GM12892 (cell line): ENCODE results near the gene NACA2.

ENCODE experiments used
- POLR2A ChIP-seq: IDR thresholded peaks from 2 replicates; pipeline ENCODE4 v1.6.1; 2011; ENCODE audit warnings: low read depth, low read length, control low read depth
- TAF1 ChIP-seq: IDR thresholded peaks from 2 replicates; pipeline ENCODE4 v1.6.1; 2011; ENCODE audit warnings: low read depth, mild to moderate bottlenecking, control low read depth, low read length, borderline replicate concordance

- TF ChIP-seq POLR2A (no peak), TAF1 (no peak)
These were observed 43.9 kb downstream of the NACA2 start for GRCh38 chr17:61547113-61547512.
